ENCODE results near the gene SH3YL1. TPM values are rescaled to one million over a fixed set of nuclear protein-coding genes. Genes with fewer than 3 reads are reported as not detected.

The SH3YL1 gene
- total RNA-seq, 1 donor from 2014 or later: 27.3 TPM

DNA sequence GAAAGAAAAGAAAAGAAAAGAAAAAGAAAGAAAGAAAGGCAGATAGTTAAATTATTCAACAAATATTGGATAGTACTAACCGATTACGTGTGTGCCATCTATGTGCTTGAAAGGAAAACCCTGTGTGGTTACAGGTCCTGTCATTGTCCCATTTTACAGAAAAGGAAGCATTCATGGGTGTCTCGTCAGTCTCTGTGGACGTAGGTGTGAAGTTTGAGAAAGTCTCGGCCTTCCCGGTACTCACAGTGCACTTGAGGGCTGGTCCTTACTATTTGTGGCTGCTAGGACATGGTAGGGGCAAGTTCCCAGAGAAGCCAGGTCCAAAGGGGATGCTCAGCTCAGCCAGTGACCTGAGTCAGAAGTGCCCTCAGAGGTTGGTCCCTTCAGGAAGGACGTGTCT lies 19.3 kb downstream of the SH3YL1 start:
- no peaks in the 10 kb centered on the region for H3K27me3 ChIP-seq (ENCODE audit: insufficient read depth, low read length)
- H3K27ac ChIP-seq (ENCODE audit: low read depth, low read length): no peak overlapping the region
- Mint-ChIP-seq H3K27me3 (ENCODE audit: low read depth, unreplicated experiment) (no peaks in the 10 kb centered on the region), H3K36me3 (ENCODE audit: low read depth, unreplicated experiment) (peaks cover 7% of the 10 kb centered on the region), H3K4me1 (ENCODE audit: low read depth, unreplicated experiment) (no peaks in the 10 kb centered on the region), H3K27ac (ENCODE audit: unreplicated experiment) (no peak overlapping the region), H3K4me3 (ENCODE audit: unreplicated experiment) (no peak overlapping the region), H3K9me3 (ENCODE audit: unreplicated experiment) (peaks cover 3% of the 10 kb centered on the region)
- H3K36me3 ChIP-seq (ENCODE audit: insufficient read depth, low read length): peaks cover 4% of the 10 kb centered on the region
- TF ChIP-seq CTCF (IDR thresholded peaks at IDR 0.05; ENCODE audit: insufficient read depth, low read depth, low read length) (no peak), EZH2 (IDR thresholded peaks at IDR 0.05; ENCODE audit: insufficient read depth, low read length) (no peak)
- DNase-seq (ENCODE audit: low read depth): no peak
- H3K4me1 ChIP-seq (ENCODE audit: insufficient read depth, low read length): no peaks in the 10 kb centered on the region
- H3K9ac ChIP-seq (ENCODE audit: low read length): no peak overlapping the region
- no peaks in the 10 kb centered on the region for H4K20me1 ChIP-seq (ENCODE audit: insufficient read depth, low read length)
- no peak overlapping the region for H2AFZ ChIP-seq (ENCODE audit: low read depth, low read length)
- no peak overlapping the region for H3K4me3 ChIP-seq (ENCODE audit: insufficient read depth, low read depth, low read length)
- H3K79me2 ChIP-seq (ENCODE audit: insufficient read depth, low read length): no peaks in the 10 kb centered on the region
- no peak for FAIRE-seq
- H3K4me2 ChIP-seq (ENCODE audit: low read length): no peak overlapping the region
- no peaks in the 10 kb centered on the region for H3K9me3 ChIP-seq (ENCODE audit: insufficient read depth, low read depth, low read length)

DNA sequence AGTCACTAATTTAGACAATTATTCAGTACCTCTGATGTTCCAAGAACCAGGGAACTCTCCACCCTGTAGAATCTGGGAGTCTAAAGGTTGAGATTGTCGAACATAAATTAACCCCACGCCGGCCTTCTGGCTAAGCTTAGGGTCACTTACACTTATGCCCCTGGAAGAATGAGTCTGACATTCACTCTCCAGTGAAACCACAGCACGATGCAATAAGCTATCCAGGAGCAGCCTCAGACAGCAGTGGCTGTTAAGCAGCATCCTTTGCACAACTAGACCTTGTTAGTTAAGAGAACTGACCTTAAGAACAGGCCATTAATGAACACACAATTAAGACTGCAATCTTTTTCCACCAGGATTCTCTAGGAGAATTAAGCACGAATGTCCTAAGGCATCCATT lies 25.0 kb downstream of the SH3YL1 start:
- no peak overlapping the region for H3K4me3 ChIP-seq (ENCODE audit: insufficient read depth, low read depth, low read length)
- no peak overlapping the region for H3K9ac ChIP-seq (ENCODE audit: low read length)
- no peak overlapping the region for H3K4me2 ChIP-seq (ENCODE audit: low read length)
- H3K27ac ChIP-seq (ENCODE audit: low read depth, low read length): no peak overlapping the region
- Mint-ChIP-seq H3K4me1 (ENCODE audit: low read depth, unreplicated experiment) (peaks cover 11% of the 10 kb centered on the region), H3K4me3 (ENCODE audit: unreplicated experiment) (no peak overlapping the region), H3K9me3 (ENCODE audit: unreplicated experiment) (peaks cover 3% of the 10 kb centered on the region), H3K27me3 (ENCODE audit: low read depth, unreplicated experiment) (no peaks in the 10 kb centered on the region), H3K36me3 (ENCODE audit: low read depth, unreplicated experiment) (peaks cover 3% of the 10 kb centered on the region), H3K27ac (ENCODE audit: unreplicated experiment) (peak overlapping the region; percentile 60)
- no peaks in the 10 kb centered on the region for H4K20me1 ChIP-seq (ENCODE audit: insufficient read depth, low read length)
- no peaks in the 10 kb centered on the region for H3K36me3 ChIP-seq (ENCODE audit: insufficient read depth, low read length)
- no peak for DNase-seq (ENCODE audit: low read depth)
- no peaks in the 10 kb centered on the region for H3K9me3 ChIP-seq (ENCODE audit: insufficient read depth, low read depth, low read length)
- no peaks in the 10 kb centered on the region for H3K4me1 ChIP-seq (ENCODE audit: insufficient read depth, low read length)
- H2AFZ ChIP-seq (ENCODE audit: low read depth, low read length): no peak overlapping the region
- no peaks in the 10 kb centered on the region for H3K79me2 ChIP-seq (ENCODE audit: insufficient read depth, low read length)
- no peaks in the 10 kb centered on the region for H3K27me3 ChIP-seq (ENCODE audit: insufficient read depth, low read length)
- no peak for TF ChIP-seq EZH2 (IDR thresholded peaks at IDR 0.05; ENCODE audit: insufficient read depth, low read length)
- no peak for TF ChIP-seq CTCF (IDR thresholded peaks at IDR 0.05; ENCODE audit: insufficient read depth, low read depth, low read length)
- no peak for FAIRE-seq

- peak overlapping the region; percentile 60 for H3K27ac Mint-ChIP-seq (ENCODE audit: unreplicated experiment)
- FAIRE-seq: no peak
- H3K27ac ChIP-seq (ENCODE audit: low read depth, low read length): no peak overlapping the region
- no peaks in the 10 kb centered on the region for H4K20me1 ChIP-seq (ENCODE audit: insufficient read depth, low read length)
- H3K9ac ChIP-seq (ENCODE audit: low read length): no peak overlapping the region
- no peaks in the 10 kb centered on the region for H3K4me1 ChIP-seq (ENCODE audit: insufficient read depth, low read length)
- no peaks in the 10 kb centered on the region for H3K27me3 ChIP-seq (ENCODE audit: insufficient read depth, low read length)
- H3K4me1 Mint-ChIP-seq (ENCODE audit: low read depth, unreplicated experiment): peaks cover 11% of the 10 kb centered on the region
- H3K27me3 Mint-ChIP-seq (ENCODE audit: low read depth, unreplicated experiment): no peaks in the 10 kb centered on the region
- H3K4me3 ChIP-seq (ENCODE audit: insufficient read depth, low read depth, low read length): no peak overlapping the region
- no peak for DNase-seq (ENCODE audit: low read depth)
- no peaks in the 10 kb centered on the region for H3K79me2 ChIP-seq (ENCODE audit: insufficient read depth, low read length)
- no peak overlapping the region for H2AFZ ChIP-seq (ENCODE audit: low read depth, low read length)
- H3K36me3 ChIP-seq (ENCODE audit: insufficient read depth, low read length): no peaks in the 10 kb centered on the region
- no peaks in the 10 kb centered on the region for H3K9me3 ChIP-seq (ENCODE audit: insufficient read depth, low read depth, low read length)
- peaks cover 3% of the 10 kb centered on the region for H3K9me3 Mint-ChIP-seq (ENCODE audit: unreplicated experiment)
- H3K4me2 ChIP-seq (ENCODE audit: low read length): no peak overlapping the region
- TF ChIP-seq EZH2 (IDR thresholded peaks at IDR 0.05; ENCODE audit: insufficient read depth, low read length) (no peak), CTCF (IDR thresholded peaks at IDR 0.05; ENCODE audit: insufficient read depth, low read depth, low read length) (no peak)
- no peak overlapping the region for H3K4me3 Mint-ChIP-seq (ENCODE audit: unreplicated experiment)
- peaks cover 3% of the 10 kb centered on the region for H3K36me3 Mint-ChIP-seq (ENCODE audit: low read depth, unreplicated experiment)
Observed at GRCh38 chr2:238431-238830, 25.4 kb downstream of the SH3YL1 start.
